ENCODE measurements around the gene ZNF273.

The ZNF273 gene

GRCh38 chr7:64876792-64877713 lies 26.0 kb upstream of the ZNF273 start:
- FAIRE-seq (no peak), DNase-seq (ENCODE audit: insufficient read length, low spot score) (no peak)

DNA sequence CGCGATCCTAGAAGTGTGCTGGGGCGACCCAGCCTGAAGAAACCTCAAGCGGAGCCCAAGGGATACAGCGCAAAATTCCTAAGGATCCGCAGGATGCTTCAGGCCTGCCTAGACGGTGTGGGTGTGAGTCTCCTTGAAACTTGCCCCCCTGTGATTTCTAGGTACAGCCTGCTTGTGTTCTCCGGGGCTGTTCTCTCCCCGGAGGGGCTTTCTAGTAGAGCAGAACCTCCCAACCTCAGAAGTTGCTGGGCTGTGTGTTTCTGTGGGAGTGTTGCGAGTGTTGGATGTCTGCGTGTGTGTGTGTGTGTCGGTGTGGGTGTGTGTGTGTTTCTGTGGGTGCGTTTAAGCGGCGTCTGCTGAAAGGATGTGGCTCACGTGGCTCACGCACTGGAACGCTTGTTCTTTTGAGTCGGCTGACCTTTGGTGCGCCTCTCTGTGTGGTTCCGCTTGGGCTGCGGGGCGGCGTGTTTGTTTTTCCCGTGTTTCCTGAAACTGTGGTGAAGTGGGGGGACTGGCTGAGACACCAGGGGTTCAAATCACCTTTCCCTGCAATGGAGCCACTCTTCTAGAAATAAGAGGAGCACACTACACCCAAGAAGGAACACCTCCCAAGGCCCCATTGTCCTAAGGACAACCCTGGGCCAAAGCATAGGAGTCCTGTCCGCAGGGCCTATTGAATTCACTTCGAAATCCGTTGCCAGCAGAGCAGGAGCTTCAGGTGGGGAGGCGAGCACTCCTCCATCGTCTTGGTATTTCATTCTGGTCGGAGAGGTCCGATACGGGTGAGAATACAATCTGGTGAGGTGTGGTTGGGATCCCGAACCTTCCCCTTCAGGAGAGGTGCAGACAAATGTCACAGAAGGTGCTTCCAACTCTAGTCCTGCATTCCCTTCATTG lies 25.1 kb upstream of the ZNF273 start:
- FAIRE-seq (no peak), DNase-seq (ENCODE audit: insufficient read length, low spot score) (no peak)

DNA sequence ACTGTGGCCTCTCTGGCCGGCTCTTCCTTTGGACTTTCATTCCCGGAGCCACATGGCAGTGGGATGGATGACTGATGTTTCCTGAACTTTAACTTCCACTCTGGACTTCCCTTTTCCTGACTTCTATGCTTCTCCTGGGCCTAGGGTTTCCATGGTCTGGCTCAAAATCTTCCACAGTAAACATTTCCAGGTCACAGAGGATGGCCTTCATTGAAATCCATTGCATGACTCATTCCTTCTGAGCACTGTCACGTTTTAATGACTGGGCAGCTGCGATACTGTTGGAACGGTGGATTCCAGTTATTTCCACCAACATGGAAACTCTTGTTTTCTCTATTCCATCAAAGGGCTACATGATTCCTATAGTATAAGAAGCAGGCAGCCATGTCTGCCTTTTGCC lies 24.4 kb upstream of the ZNF273 start:
- no peak for DNase-seq (ENCODE audit: insufficient read length, low spot score)
- no peak for FAIRE-seq

DNA sequence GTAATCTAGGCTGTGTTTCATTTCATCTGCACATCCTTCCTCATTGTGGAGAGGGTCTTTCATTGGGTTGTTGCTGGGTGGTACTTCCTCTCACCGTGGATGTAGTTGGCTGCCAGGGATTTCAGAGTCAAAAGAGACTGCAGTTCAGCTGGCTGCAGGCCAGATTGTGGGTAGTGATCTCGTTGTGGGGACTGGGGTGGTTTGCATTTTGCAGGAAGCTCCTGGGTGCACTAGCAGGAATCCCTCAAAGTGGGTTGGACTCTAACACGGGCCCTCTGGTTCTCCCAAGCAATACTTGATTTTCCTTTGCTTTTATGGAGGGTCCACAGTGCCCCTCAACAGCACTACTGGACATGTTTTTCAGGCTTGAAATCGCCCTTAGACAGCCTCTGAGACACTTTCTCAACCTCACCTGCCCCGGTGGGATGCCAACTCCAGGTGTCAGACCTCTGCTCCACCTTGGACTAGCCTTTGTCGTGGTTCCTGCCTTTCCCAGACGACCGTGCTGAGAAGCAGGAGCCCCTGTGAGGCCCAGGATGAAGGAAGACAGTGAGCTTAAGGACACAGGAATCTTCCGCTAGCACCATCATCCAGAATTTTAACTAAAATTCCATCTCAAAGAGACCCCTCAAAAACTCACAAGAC lies 23.9 kb upstream of the ZNF273 start:
- no peak for DNase-seq (ENCODE audit: insufficient read length, low spot score)
- no peak for FAIRE-seq

- no peak for DNase-seq (ENCODE audit: insufficient read length, low spot score)
Measured at GRCh38 chr7:64879800-64880199, 23.3 kb upstream of the ZNF273 start.

GRCh38 chr7:64880322-64881297 lies 22.5 kb upstream of the ZNF273 start:
- no peak for FAIRE-seq
- no peak for DNase-seq (ENCODE audit: insufficient read length, low spot score)

More at GRCh38 chr7:64879800-64880199, 23.3 kb upstream of the ZNF273 start:
- no peak for FAIRE-seq

DNA sequence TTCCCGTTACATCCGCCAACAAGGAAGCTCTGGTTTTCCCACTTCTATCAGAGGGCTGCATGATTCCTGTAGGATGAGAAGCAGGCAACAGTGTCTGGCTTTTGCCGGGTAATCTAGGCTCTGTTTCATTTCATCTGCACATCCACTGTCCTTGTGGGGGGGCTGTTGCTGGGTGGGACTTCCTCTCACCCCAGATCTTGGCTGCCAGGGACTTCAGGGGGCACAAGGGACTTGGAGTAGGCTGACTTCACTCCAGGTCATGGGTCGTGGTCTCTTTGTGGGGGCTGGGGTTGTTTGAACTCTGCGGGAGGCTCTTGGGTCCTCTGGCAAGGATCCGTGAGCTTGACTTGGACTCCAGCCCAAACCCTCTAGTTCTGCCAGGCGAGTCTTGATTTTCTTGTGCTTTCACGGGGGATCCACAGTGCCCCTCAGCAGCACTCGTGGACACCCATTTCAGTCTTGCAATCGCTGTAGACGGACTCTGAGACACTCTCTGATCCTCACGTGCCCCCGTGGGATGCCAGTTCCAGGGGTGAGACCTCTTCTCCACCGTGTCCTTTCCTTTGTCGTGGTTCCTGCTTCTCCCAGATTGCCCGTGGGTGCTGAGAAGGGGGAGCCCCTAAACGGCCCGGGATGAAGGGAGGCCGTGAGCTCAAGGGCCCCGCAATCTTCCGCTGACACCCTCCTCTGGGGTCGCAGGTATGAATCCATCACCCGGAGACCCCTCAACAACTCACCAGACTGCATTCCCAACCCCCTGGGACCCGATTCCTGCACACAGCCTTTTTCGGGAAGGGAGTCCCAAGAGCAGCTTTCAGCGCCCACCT lies 21.4 kb upstream of the ZNF273 start:
- DNase-seq (ENCODE audit: insufficient read length, low spot score) (no peak), FAIRE-seq (no peak)

- no peak for DNase-seq (ENCODE audit: insufficient read length, low spot score)
Measured at GRCh38 chr7:64882341-64883112, 20.5 kb upstream of the ZNF273 start.

GRCh38 chr7:64883113-64883905 lies 19.8 kb upstream of the ZNF273 start:
- FAIRE-seq: no peak

More at GRCh38 chr7:64882341-64883112, 20.5 kb upstream of the ZNF273 start:
- FAIRE-seq: no peak

GRCh38 chr7:64884085-64884912 lies 18.8 kb upstream of the ZNF273 start:
- DNase-seq (ENCODE audit: insufficient read length, low spot score) (no peak), FAIRE-seq (no peak)

More at GRCh38 chr7:64883113-64883905, 19.8 kb upstream of the ZNF273 start:
- no peak for DNase-seq (ENCODE audit: insufficient read length, low spot score)

DNA sequence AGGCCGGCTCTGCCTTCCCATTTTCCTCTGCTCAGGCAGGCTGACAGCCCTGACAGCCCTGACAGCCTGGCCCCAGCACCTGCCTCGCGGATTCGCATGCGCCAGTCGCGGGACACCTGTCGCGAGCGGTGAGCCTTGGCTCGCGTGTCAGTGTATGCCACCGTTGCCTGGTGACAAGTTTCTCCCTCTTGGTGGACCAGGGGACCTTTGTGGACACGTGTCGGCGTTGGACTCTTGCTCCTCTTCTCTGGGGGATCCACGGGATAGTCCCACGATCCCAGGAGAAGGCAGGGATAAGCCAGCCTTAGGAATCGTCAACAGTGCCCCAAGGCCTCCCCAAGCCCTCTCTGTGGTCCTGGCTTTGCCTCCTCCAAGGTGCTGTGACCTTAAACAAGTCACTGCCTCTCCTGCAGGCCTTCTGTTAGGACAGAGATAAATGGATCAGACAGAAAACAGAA lies 18.1 kb upstream of the ZNF273 start:
- FAIRE-seq (no peak), DNase-seq (ENCODE audit: insufficient read length, low spot score) (no peak)

- no peak for FAIRE-seq
- no peak for DNase-seq (ENCODE audit: insufficient read length, low spot score)
Measured at GRCh38 chr7:64885520-64886240, 17.4 kb upstream of the ZNF273 start.

- FAIRE-seq: no peak
- DNase-seq (ENCODE audit: insufficient read length, low spot score): no peak
Measured at GRCh38 chr7:64886956-64887545, 16.0 kb upstream of the ZNF273 start.

DNA sequence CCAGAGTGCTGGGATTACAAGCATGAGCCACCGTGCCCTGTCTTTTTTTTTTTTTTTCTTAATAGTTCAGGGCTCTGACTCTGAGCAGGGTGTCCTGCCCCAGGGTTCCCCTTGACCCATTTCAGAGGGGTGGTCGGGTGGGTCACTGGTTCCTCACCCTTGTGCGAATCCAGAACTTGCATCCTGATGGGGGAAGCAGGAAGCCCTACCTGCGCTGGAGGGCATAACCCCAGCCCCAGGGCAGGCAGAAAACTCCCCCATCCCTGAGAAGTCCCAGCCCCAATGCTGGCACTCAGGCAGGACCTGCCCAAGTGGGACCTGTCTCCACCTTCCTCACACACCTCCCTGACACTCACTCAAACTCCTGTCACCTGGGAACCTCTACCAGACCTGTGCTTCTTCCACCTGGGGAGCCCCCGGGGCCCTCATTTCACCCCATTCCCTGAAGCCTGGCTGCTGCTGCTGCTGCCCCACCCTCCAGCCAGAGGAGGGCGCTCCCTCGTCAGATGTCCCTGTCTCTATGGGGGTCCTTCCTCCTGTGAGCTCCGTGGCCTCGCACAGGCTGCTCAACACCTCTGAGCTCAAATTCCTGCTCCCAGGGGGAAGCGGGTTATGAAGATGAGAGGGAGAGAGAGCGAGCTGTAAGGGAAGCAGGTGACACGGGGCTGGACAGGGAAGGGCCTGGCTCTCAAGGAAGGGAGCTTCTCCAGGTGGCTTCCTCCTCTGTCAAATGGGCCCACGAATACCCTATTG lies 15.1 kb upstream of the ZNF273 start:
- DNase-seq (ENCODE audit: insufficient read length, low spot score): no peak
- no peak for FAIRE-seq

GRCh38 chr7:64888561-64888900 lies 14.5 kb upstream of the ZNF273 start:
- no peak for FAIRE-seq
- DNase-seq (ENCODE audit: insufficient read length, low spot score): no peak
